NCI-H187 treated with DMSO at 0.1 percent for 48 hours (cell line): ENCODE measurements around the gene ZNF780B.

ENCODE experiments used
- DNase-seq: peaks from one replicate; lab custom pipeline; 2025; lab: John Stamatoyannopoulos, UW

ZNF780B gene

GRCh38 chr19:39982883-39983282, 73.1 kb downstream of the ZNF780B start:
- no peak for DNase-seq
